ENCODE results near the gene HLA-DPA1. TPM values are rescaled to one million over a fixed set of nuclear protein-coding genes. Genes with fewer than 3 reads are reported as not detected.
A peak's percentile ranks its signal among the peaks of the same experiment; 100 is the strongest.

HLA-DPA1 gene
- total RNA-seq, 4 donors from 2014 or later = 2.2 to 77.8 (median 28.7) TPM

- Histone ChIP-seq H3K27me3 (peaks cover 13% of the 10 kb centered on the region), H3K4me3 (no peak overlapping the region), H3K9me3 (no peaks in the 10 kb centered on the region), H3K36me3 (no peaks in the 10 kb centered on the region), H3K4me1 (peaks cover 0 to 19% (median 7%) of the 10 kb centered on the region in 4 donors), H3K27ac (no peak overlapping the region)
- in situ Hi-C loops (cut with MboI; ENCODE audit: low pct_ligation_motif_present in 1 of 4, low pct_unique_long_range_greater_than_20kb in 1 of 4, low sequenced_read_pairs in 3 of 4) (loop anchor here in 1 of 4 donors (10.0 kb wide), 1 partner anchor 64 kb away; no protein-coding TSS in a partner anchor), intact Hi-C loops (cut with DNase I; ENCODE audit: low total_unique reads) (no loop called here)
- 60 to 88% methylated on average over 1 to 2 of the region's 2 CpGs for WGBS, 2 donors (ENCODE audit: low coverage in 1 of 2)
- DNase-seq = no peak
- TF ChIP-seq POLR2A (IDR thresholded peaks at IDR 0.05) = no peak
- no peak for TF ChIP-seq EP300 (IDR thresholded peaks at IDR 0.05; ENCODE audit: low read depth)
- TF ChIP-seq POLR2AphosphoS5 (IDR thresholded peaks at IDR 0.05) = no peak
- no peak for TF ChIP-seq CTCF (IDR thresholded peaks at IDR 0.05)
These were observed 5.6 kb upstream of the HLA-DPA1 start for GRCh38 chr6:33078919-33079521.

- peaks cover 0 to 19% (median 7%) of the 10 kb centered on the region in 4 donors for H3K4me1 ChIP-seq
- peaks cover 13% of the 10 kb centered on the region for H3K27me3 ChIP-seq
- H3K9me3 ChIP-seq = no peaks in the 10 kb centered on the region
- no peaks in the 10 kb centered on the region for H3K36me3 ChIP-seq
- intact Hi-C loops (cut with DNase I; ENCODE audit: low total_unique reads) = no loop called here
- H3K27ac ChIP-seq = no peak overlapping the region
- DNase-seq = no peak
- TF ChIP-seq CTCF (IDR thresholded peaks at IDR 0.05) (no peak), POLR2A (IDR thresholded peaks at IDR 0.05) (no peak), POLR2AphosphoS5 (IDR thresholded peaks at IDR 0.05) (no peak), EP300 (IDR thresholded peaks at IDR 0.05; ENCODE audit: low read depth) (no peak)
- no peak overlapping the region for H3K4me3 ChIP-seq
- in situ Hi-C loops (cut with MboI; ENCODE audit: low pct_ligation_motif_present in 1 of 4, low pct_unique_long_range_greater_than_20kb in 1 of 4, low sequenced_read_pairs in 3 of 4) = loop anchor here in 1 of 4 donors (10.0 kb wide), 1 partner anchor 64 kb away; no protein-coding TSS in a partner anchor
- 55 to 56% methylated on average over 3 of the region's 3 CpGs for WGBS, 2 donors (ENCODE audit: low coverage in 1 of 2)
These were observed 5.0 kb upstream of the HLA-DPA1 start for GRCh38 chr6:33078442-33078841.

- intact Hi-C loops (cut with DNase I; ENCODE audit: low total_unique reads) = no loop called here
- no peak for DNase-seq
- WGBS, 2 donors (ENCODE audit: low coverage in 1 of 2) = 75% methylated on average over 5 of the region's 5 CpGs; no CpG with 5 or more reads in 1 of the 2 donors
- Histone ChIP-seq H3K27ac (peak overlapping the region in 1 of 4 donors; percentile 10), H3K27me3 (peaks cover 13% of the 10 kb centered on the region), H3K4me1 (peaks cover 0 to 19% (median 7%) of the 10 kb centered on the region in 4 donors), H3K4me3 (peak overlapping the region in 1 of 4 donors; percentile 11), H3K36me3 (no peaks in the 10 kb centered on the region), H3K9me3 (no peaks in the 10 kb centered on the region)
- in situ Hi-C loops (cut with MboI; ENCODE audit: low pct_ligation_motif_present in 1 of 4, low pct_unique_long_range_greater_than_20kb in 1 of 4, low sequenced_read_pairs in 3 of 4) = loop anchor here in 1 of 4 donors (10.0 kb wide), 1 partner anchor 63 kb away; no protein-coding TSS in a partner anchor
- no peak for TF ChIP-seq POLR2A (IDR thresholded peaks at IDR 0.05)
- peak in 1 of 3 donors; percentile 12 for TF ChIP-seq POLR2AphosphoS5 (IDR thresholded peaks at IDR 0.05)
These were observed 4.5 kb upstream of the HLA-DPA1 start for GRCh38 chr6:33077908-33078307.

GRCh38 chr6:33076406-33076934, 3.0 kb upstream of the HLA-DPA1 start:
- TF ChIP-seq POLR2AphosphoS5 (IDR thresholded peaks at IDR 0.05) (no peak), CTCF (IDR thresholded peaks at IDR 0.05) (no peak), POLR2A (IDR thresholded peaks at IDR 0.05) (no peak), EP300 (IDR thresholded peaks at IDR 0.05; ENCODE audit: low read depth) (no peak)
- peaks cover 0 to 13% (median 5%) of the 10 kb centered on the region in 4 donors for H3K4me1 ChIP-seq
- peak overlapping the region; percentile 48 to 76 (median 67) for H3K27ac ChIP-seq
- intact Hi-C loops (cut with DNase I; ENCODE audit: low total_unique reads) (no loop called here), in situ Hi-C loops (cut with MboI; ENCODE audit: low pct_ligation_motif_present in 1 of 4, low pct_unique_long_range_greater_than_20kb in 1 of 4, low sequenced_read_pairs in 3 of 4) (loop anchor here in 1 of 4 donors (10.0 kb wide), 1 partner anchor 62 kb away; no protein-coding TSS in a partner anchor)
- 52 to 57% methylated on average over 2 to 3 of the region's 3 CpGs for WGBS, 2 donors (ENCODE audit: low coverage in 1 of 2)
- DNase-seq = no peak
- peaks cover 13% of the 10 kb centered on the region for H3K27me3 ChIP-seq
- H3K4me3 ChIP-seq = peak overlapping the region in 2 of 4 donors; percentile 14 to 33
- no peaks in the 10 kb centered on the region for H3K36me3 ChIP-seq
- no peaks in the 10 kb centered on the region for H3K9me3 ChIP-seq
